H7 (cell line): ENCODE data around the gene ETV5. TPM values are rescaled to one million over a fixed set of nuclear protein-coding genes. Genes with fewer than 3 reads are reported as not detected.
A peak's percentile ranks its signal among the peaks of the same experiment; 100 is the strongest.

Experiments
- DNase-seq: peaks from one replicate; pipeline ENCODE4 v3.0.0; 2012
- H3K27me3 ChIP-seq: 2 replicates; pipeline ENCODE4 v1.6.0; 2011; ENCODE audit warnings: mild to moderate bottlenecking, low read length; ENCODE audit not compliant: control insufficient read depth, insufficient read depth
- H3K36me3 ChIP-seq: replicated peaks from 2 replicates; pipeline ENCODE4 v1.5.1; 2011; ENCODE audit warnings: low read length; ENCODE audit not compliant: control insufficient read depth, insufficient read depth
- H3K4me3 ChIP-seq: 2 replicates; pipeline ENCODE4 v1.5.1; 2011; ENCODE audit warnings: low read depth, mild to moderate bottlenecking, control low read depth, low read length, moderate library complexity; ENCODE audit not compliant: insufficient read depth
- total RNA-seq: library from RNA; depleted of rRNA; stranded (reverse); fragments of >200 nt; shearing (Covaris generic); gene quantifications from 2 replicates; pipeline ENCODE4 v1.2.3, GENCODE V29; 2014; rRNA removed

The ETV5 gene
- 51.1 and 60.9 TPM in 2 replicates for total RNA-seq

GRCh38 chr3:186108941-186109865, at the start of gene ETV5:
Gene ETV5, minus strand, starts transcription at chr3:186109089. Its CDS starts 3,221 bp downstream, at chr3:186105868.
- Histone ChIP-seq H3K36me3 (no peaks in the 10 kb centered on the region), H3K27me3 (peaks cover 54% of the 10 kb centered on the region), H3K4me3 (peak within 1 kb of the TSS; percentile 74)
- peak; percentile 98 for DNase-seq

DNA sequence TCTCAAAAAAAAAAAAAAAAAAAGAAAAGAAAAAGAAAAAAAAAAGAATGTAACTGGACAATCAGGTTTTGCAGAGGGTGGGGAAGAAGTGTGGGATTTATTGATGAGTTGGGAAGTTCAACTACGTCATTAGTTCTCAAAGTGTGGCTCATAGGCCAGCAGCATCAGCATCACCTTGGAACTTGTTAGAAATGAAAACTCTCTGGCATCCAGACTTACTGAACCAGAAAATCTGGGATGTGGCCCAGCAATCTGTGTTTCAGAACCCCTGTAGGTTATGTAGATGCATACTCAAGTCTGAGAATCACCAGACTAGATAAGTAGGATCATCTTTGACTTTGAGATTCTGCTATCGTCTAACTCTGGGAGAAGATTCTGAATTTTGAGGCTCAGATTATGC, 45.8 kb upstream of the ETV5 start:
- no peaks in the 10 kb centered on the region for H3K36me3 ChIP-seq
- peaks cover 2% of the 10 kb centered on the region; the same call in 1 of the 2 replicates for H3K27me3 ChIP-seq
- no peak overlapping the region for H3K4me3 ChIP-seq
- no peak for DNase-seq

DNA sequence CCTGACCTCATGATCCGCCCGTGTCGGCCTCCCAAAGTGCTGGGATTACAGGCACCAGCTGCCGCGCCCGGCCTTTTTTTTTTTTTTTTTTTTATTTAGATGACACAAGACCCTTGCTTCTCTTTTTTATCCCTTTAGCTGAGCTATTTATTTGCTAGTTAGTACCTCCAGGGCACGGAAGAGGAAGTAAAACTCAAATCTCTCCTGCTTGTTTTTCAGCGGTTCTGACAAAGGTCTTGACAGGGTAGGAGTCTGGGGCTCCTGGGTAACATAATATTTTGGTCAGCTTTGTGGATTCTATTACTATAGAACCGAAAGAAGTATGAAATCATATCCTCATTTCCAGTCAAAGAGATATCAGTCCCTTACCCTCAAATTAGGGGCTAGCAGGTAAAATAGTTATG, 44.0 kb upstream of the ETV5 start:
- peaks cover 2% of the 10 kb centered on the region; the same call in 1 of the 2 replicates for H3K27me3 ChIP-seq
- DNase-seq = no peak
- no peak overlapping the region for H3K4me3 ChIP-seq
- no peaks in the 10 kb centered on the region for H3K36me3 ChIP-seq

GRCh38 chr3:186152361-186152798, 43.5 kb upstream of the ETV5 start:
- Histone ChIP-seq H3K4me3 (no peak overlapping the region), H3K36me3 (no peaks in the 10 kb centered on the region), H3K27me3 (peaks cover 2% of the 10 kb centered on the region; the same call in 1 of the 2 replicates)
- no peak for DNase-seq

DNA sequence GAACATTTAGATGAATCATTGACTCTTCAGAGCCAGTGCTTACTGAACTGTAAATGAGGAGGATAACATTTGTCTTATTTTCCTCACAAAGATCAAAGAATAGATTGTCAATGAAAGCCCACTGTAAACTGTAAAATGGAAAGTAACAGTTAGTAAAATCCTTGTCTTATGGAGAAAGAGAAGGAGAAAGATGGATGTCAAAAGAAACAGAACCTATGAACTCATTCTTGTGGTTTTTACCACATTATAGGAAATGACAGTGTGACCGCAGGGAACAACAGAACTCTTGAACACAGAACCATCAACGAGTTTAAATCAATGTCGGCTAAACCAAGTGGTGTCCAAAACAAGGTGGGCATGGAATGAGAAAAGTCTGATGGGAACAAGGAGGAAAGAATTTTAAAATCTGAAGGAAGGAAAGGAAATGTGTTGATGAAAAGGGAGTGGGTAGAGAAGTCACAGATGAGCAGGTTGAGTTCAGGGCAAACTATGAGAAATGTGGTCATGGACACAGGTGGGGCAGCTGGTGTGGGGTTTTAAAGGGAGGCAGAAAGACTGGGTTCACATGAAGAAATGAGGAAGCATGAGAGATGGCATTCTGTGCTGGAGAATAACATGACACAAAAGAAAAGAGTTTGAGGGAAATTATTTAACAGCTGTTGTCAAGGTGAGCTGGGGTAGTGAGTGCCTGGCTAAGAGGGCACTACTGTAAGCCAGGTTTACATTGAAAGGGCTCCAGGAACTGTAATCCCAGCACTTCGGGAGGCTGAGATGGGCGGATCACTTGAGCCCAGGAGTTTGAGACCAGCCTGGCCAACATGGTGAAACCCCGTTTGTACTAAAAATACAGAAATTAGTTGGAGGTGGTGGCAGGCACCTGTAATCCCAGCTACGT, 42.4 kb upstream of the ETV5 start:
- no peak for DNase-seq
- peaks cover 2% of the 10 kb centered on the region; the same call in 1 of the 2 replicates for H3K27me3 ChIP-seq
- H3K4me3 ChIP-seq = no peak overlapping the region
- no peaks in the 10 kb centered on the region for H3K36me3 ChIP-seq

DNA sequence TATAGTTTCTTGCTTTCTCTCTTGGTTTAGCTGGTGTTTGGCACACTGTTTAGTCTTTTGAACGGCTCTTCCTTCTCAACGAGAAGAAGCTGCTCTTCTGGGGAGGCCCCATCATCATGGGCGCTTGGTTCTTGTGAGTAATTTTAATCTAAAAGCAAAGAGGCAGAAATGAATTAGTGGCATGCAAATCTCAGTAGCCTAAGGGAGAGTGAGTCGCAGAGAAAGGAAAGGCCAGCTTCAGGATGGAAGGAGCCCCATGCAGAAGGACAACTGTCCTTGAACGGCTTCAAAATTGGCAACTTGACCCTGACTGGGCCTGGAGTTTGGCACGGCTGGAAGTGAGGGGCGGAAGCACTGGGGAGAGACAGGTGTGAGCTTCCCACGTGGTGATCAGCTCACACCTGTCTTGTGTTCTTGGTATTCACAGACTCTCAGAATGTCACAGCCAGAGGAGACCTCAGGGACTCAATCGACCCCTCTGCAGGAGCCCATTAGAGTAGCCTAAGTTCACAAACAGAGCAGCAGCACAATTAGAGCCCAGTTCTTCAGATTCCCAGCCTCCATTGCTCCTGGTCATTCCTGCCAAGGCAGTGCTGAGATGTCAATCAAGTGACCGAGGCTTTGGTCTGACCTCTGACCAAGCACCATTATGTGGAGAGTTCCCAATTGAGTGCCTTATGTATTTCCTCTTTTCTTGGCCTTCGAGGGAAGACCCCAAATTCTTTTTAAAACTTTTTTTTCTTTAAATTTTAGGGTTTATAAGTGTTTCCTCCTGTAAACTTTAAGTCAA, 41.3 kb upstream of the ETV5 start:
- no peak overlapping the region for H3K4me3 ChIP-seq
- no peak for DNase-seq
- H3K36me3 ChIP-seq = no peaks in the 10 kb centered on the region
- H3K27me3 ChIP-seq = peaks cover 2% of the 10 kb centered on the region; the same call in 1 of the 2 replicates

- DNase-seq = no peak
- no peak overlapping the region for H3K4me3 ChIP-seq
- peaks cover 2% of the 10 kb centered on the region; the same call in 1 of the 2 replicates for H3K27me3 ChIP-seq
- H3K36me3 ChIP-seq = no peaks in the 10 kb centered on the region
Measured at GRCh38 chr3:186149319-186149960, 40.6 kb upstream of the ETV5 start.

- Histone ChIP-seq H3K27me3 (no peaks in the 10 kb centered on the region; the same call in 1 of the 2 replicates), H3K4me3 (no peak overlapping the region), H3K36me3 (no peaks in the 10 kb centered on the region)
- DNase-seq = no peak
Measured at GRCh38 chr3:186144257-186144656, 35.4 kb upstream of the ETV5 start.

GRCh38 chr3:186143250-186143649, 34.4 kb upstream of the ETV5 start:
- Histone ChIP-seq H3K36me3 (no peaks in the 10 kb centered on the region), H3K27me3 (no peaks in the 10 kb centered on the region), H3K4me3 (no peak overlapping the region)
- no peak for DNase-seq

- no peak for DNase-seq
Measured at GRCh38 chr3:186142393-186142932, 33.6 kb upstream of the ETV5 start.

GRCh38 chr3:186141790-186142189, 32.9 kb upstream of the ETV5 start:
- DNase-seq = no peak
- Histone ChIP-seq H3K36me3 (no peaks in the 10 kb centered on the region), H3K27me3 (no peaks in the 10 kb centered on the region), H3K4me3 (no peak overlapping the region)

More at GRCh38 chr3:186142393-186142932, 33.6 kb upstream of the ETV5 start:
- H3K27me3 ChIP-seq = no peaks in the 10 kb centered on the region
- H3K4me3 ChIP-seq = no peak overlapping the region
- H3K36me3 ChIP-seq = no peaks in the 10 kb centered on the region

- H3K27me3 ChIP-seq = no peaks in the 10 kb centered on the region
- no peaks in the 10 kb centered on the region for H3K36me3 ChIP-seq
- H3K4me3 ChIP-seq = no peak overlapping the region
- DNase-seq = no peak
Measured at GRCh38 chr3:186138272-186138981, 29.5 kb upstream of the ETV5 start.
